Brain pericyte (primary cell): ENCODE measurements around the gene ARFRP1.
A peak's percentile ranks its signal among the peaks of the same experiment; 100 is the strongest.

Experiments used
- DNase-seq: peaks from one replicate; pipeline ENCODE4 v3.0.0-alpha.2; 2012; ENCODE audit warnings: low read depth, low spot score

The ARFRP1 gene

DNA sequence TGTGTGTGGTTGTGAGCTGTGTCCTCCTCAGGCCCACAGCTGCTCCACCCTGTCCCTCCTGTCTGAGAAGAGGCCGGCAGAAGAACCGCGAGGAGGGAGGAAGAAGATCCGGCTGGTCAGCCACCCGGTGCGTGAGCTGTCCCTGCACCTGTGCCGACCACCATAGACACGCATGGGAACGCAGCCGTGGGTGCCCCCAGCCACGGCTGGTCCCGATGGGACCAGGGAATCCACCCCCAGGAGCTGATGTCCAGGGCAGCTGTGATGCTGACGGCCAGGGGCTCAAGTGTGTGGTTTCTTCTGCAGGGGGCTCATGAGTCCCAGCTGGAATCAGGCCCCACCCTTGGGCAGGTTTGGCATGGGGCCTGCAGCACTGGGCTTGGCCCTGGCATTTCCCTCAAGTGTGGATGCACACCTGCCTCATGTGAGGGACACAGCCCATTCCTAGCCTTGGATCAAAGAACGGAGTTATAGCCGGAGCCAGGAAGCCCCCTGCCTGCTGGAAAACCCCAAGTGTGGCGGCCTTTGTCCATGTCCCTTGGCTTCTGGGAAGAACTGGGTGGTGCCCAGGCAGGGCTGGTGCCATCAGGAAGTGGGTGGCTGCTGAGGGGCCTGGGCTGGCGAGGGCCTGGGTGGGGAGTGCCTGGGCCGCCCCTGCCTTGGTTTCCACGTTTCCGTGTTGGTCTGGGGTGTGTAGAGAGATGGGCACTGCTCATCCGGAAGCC lies 15.9 kb downstream of the ARFRP1 start:
- no peak for DNase-seq

DNA sequence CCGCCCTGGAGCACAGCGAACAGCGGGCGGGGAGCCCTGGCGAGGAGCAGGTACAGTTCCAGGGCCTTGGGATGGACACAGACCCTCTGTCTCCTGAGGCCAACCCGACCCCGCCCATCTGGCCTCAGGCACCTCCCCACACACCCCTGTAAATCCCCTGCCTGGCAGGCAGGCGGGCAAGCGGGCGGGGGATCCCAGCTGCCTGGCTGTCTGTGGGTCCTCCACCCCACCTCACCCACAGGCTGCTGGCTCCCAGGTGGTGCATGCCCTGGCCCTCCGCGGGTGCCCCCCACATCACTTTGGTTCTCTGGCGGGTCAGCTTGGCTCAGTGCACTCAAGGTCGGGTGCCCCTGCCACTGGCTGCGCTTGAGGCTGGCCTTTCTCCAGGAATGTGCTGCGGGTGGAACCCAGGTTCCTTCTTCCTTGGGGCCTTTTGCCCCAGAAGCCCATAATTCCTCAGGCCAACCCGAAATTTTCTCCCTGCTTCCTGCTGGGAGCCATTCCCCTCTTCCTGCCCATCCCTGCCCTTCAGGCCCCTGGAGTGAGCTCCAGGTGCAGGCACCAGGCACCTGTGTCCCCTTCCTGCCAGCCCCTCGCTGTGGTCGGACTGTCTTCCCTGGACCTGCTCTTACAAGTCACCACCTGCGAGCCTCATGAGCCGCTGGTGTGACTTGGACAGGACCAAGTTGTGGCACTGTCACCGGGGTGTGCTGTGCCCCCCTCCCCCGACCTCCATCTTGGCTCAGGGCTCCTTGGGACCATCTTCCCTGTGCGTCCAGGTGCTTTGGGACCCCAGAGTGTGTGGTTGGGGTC lies 16.7 kb downstream of the ARFRP1 start:
- DNase-seq = no peak

DNA sequence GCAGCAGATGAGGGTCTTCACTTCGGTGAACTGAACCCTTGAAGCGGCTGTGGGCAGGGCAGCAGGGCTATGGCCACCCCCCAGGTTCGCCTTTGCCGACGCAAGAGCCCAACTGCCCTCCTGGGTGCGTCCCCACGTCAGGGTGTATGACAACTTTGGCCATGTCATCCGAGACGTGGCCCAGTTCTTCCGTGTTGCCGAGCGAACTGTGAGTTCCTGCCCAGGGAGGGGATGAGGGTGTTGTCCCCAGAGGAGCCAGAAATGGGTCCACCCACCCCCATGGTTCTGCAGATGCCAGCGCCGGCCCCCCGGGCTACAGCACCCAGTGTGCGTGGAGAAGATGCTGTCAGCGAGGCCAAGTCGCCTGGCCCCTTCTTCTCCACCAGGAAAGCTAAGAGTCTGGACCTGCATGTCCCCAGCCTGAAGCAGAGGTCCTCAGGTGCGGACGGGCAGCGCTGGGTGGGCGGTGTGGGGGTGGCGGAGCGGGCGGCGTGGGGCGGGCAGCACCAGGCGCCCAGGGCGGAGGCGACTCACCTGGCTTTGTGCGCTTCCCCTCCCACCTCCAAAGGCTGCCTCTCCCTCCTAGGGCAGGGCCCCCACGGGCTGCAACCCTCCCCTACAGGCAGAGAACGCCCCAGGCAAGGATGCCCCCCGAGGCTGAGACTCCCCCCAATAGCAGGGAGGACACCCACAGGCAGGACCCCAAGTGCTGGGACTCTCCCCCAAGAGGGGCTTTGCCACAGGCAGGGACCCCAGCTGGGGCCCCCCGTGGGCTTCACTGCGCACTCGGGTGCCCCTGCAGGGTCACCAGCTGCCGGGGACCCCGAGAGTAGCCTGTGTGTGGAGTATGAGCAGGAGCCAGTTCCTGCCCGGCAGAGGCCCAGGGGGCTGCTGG lies 17.5 kb downstream of the ARFRP1 start:
- DNase-seq = no peak

DNA sequence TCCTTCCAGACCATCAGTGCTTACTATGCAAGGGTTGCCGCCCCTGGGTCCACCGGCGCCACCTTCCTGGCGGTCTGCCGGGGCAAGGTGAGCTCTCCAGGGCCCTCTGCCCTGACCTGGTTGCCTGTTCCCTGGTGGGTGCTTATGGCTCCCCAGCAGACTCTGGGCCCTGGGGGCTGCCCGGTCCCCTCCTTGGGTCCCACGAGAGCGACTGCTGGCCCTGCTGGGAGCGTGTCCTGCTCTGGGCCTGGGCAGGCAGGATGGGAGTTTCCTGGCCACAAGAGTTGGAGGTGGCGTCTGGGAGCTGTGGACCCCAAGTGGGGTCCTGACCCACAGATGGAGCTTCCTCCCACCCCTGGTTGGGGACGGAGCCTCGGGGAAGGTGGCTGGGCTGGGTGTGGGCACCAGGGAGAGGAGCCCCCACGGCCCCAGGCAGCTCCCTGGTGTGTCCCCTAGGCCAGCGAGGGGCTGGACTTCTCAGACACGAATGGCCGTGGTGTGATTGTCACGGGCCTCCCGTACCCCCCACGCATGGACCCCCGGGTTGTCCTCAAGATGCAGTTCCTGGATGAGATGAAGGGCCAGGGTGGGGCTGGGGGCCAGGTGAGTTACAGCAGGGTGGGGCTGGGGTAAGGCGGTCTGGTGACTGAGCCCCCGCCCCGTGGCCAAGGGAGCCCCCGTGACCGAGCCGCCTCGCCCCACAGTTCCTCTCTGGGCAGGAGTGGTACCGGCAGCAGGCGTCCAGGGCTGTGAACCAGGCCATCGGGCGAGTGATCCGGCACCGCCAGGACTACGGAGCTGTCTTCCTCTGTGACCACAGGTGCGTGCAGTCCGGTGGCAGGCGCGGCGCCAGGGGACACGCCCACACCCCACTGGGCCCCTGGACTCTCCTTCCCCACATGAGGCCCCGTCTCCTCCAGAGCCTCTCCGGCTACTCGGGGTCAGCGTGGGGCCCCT lies 18.5 kb downstream of the ARFRP1 start:
- DNase-seq = no peak

DNA sequence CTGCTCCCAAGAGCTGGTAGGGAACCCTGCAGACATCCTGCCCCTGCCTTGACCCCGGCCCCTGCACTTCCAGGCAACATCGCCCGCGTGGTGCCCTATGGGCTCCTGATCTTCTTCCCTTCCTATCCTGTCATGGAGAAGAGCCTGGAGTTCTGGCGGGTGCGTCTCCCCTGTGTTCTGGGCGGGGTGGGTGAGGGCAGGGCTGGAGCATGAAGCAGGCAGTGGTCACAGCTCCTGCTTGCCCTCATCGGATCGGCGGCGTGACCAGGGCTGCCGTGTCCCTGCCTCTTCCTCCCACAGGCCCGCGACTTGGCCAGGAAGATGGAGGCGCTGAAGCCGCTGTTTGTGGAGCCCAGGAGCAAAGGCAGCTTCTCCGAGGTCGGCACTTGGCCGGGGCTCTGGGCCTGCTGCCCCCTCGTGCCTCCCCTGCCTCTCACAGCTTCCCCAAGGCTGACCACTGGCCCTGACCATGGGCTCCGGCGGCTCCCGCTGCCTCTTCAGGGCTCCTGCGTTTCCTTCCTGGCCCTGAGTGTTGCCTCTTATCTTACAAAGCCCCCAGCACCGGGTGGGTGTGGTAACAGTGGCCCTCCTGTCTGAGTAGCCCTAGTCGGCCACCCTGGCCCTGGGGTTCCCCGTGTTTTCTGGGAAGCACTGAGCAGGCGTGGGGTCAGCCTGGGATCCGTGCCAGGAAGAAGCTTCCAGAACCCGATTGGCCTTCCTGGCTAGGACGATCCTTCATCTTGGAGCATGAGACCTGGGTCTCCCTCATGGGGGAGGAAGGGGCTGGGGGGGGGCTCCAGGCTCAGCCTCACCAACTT lies 19.3 kb downstream of the ARFRP1 start:
- no peak for DNase-seq

DNA sequence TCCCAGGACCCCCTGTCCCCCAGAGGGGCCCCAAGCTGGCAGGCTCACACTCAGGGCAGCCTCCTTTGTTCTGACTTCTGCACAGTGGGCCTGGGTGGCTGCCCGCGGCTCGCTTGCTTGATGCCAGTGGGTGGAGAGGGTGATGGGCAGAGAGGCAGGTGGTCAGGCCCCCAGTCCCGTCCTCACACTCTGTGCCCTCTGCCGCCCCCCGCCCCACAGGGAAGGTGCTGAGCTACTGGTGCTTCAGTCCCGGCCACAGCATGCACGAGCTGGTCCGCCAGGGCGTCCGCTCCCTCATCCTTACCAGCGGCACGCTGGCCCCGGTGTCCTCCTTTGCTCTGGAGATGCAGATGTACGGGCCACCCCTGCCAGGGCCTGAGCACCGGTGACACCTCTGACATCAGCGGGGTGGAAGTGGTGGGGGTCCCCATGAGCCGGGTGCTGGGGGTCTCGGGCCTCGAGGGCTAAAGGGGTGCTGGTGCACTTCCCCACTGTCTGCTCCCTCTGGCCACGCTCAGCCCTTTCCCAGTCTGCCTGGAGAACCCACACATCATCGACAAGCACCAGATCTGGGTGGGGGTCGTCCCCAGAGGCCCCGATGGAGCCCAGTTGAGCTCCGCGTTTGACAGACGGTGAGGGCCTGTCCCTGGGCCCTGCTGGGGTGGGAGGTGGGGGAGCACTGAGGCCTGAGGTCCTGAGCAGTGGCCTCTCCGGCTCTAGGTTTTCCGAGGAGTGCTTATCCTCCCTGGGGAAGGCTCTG lies 20.2 kb downstream of the ARFRP1 start:
- no peak for DNase-seq

DNA sequence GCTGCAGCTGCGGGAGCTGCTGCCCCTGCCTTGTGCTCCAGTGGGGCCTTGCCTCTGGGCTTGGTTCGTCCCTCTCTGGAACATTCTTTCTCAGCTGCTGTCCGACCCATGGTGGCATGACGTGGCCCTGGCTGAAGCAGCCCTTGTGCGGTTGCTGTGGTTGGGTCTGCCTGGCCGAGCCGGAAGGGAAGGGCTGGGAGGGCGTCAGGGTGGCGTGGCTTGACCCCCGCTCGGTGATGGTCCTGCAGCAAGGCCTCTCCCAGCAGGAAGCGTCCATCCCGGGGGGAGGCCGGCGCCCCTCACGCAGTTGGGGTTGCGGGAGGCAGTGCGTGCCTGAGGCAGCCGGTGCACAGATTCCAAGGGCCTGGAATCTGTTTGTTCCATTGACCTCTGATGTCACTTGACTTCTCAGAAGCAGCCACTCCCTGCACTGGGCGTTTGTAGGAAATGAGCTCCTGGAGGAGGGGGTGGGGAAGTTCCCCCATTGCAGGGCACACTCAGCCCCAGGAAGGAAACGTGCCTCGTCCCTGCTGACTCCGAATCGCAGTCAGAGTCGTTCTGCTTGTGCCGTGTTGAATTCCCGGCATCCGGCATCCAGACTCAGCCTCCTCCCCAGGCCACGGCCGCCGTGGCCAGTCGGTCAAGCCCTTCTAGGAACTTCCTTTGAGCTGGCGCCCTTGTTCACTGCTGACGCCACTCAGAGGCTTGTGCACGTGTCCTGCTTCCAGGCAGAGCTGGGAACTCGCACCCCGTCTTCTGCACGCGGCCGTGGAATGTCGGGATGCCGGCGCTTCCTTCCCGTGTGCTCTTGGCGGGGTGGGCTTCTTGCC lies 21.1 kb downstream of the ARFRP1 start:
- DNase-seq = peak; percentile 49

DNA sequence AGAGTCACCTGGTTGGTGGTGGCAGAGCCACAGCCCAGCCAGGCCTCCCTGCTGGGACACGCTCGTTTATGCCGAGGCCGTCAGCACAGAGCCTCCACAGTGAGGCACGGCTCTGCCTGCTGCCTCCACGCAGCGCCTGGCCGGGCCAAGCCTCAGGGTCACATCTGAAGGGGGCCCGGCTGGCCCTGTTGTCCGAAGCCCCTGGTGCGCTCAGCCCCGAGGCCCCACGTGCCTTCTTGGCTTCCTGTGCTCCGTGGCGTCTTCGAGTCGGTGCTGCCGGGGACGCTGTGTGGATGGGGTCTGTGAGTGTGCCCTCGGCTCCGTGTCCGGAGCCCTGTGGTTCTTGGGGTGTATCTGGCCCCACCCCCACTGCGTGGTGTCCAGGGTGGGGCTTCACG lies 21.7 kb downstream of the ARFRP1 start:
- no peak for DNase-seq

DNA sequence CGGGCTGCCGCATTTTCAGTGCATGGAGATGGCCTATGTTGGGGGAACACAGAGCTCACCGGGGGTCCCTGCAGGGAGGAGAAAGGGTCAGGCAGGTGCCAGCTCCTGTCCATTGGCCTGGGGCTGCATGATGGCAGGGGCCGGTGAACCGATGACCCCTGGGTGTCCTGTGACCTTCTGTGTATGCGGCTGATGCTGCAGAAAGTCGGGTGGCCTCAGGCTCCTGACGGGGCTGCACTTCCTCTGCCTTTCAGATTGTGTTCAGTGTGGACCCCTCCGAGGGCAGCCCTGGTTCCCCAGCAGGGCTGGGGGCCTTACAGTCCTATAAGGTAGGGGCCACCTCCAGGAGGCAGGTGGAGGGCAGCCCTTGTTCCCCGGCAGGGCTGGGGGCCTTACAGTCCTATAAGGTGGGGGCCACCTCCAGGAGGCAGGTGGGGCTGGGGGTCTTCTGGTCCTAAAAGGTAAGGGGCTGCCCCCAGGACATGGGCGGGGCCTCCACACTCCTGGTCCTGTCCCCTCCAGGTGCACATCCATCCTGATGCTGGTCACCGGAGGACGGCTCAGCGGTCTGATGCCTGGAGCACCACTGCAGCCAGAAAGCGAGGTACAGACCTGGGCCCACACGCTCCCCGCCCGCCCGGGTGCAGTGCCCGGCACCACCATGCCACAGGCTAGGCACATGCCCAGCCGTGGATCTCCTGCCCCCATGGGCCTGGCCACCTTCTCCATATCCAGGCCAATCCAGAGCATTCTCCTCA lies 22.3 kb downstream of the ARFRP1 start:
- DNase-seq = no peak

DNA sequence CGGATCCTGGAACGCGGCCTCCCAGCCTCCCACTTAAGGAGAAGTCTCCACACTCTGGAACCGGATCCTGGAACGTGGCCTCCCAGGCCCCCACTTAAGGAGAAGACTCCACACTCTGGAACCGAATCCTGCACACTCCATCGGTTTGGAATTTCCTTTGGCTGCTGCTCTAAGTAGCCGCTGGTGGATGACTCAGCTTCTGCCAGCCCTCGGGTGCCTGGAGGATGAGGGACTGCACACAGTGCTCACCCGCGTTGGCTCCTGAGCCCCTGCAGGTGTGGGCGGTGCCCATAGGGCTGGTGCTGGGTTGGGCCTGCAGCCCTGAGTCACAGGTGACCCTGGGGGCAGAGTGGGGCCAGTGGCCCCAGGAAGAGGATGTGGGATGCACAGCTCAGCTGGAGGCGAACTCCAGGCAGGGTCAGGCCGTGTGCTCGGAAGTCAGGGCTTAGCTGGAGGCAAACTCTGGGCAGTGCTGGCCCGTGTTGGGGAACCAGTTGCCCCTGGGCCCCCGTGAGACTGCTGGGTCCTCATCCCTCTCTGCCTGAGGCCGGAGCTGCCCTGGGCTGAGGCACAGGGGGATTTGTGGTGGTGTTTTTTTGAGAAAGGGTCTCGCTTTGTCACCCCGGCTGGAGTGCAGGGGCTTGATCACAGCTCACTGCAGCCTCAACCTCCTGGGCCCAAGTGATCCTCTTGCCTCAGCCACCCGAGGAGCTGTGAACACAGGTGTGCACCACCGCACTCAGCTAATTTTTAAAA lies 25.2 kb downstream of the ARFRP1 start:
- peak; percentile 67 for DNase-seq

DNA sequence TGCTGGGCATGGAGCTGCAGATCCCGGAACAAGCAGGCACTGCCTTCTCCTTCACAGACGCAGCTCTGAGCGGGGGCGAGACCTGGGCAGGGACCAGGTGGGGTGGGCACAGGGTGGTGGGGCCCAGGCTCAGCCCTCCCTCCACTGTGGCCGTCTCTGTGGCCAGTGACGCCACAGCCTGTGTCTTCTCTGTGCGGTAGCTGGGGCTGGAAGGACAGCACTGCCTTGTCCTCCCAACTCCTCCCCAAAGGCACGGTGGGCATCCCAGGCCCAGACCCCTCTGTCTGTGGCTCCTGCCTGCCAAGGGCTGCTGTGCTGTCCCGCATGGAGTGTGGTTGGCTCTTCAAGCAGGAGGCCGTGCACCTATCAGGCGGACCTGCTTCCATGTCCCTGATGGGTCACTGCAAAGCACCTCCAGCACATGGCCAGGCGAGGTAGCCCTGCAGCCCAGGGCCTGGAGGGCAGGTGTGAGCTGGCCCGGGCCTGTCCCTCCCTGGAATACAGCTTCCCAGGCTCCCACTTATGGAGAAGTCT lies 26.1 kb downstream of the ARFRP1 start:
- DNase-seq = no peak

DNA sequence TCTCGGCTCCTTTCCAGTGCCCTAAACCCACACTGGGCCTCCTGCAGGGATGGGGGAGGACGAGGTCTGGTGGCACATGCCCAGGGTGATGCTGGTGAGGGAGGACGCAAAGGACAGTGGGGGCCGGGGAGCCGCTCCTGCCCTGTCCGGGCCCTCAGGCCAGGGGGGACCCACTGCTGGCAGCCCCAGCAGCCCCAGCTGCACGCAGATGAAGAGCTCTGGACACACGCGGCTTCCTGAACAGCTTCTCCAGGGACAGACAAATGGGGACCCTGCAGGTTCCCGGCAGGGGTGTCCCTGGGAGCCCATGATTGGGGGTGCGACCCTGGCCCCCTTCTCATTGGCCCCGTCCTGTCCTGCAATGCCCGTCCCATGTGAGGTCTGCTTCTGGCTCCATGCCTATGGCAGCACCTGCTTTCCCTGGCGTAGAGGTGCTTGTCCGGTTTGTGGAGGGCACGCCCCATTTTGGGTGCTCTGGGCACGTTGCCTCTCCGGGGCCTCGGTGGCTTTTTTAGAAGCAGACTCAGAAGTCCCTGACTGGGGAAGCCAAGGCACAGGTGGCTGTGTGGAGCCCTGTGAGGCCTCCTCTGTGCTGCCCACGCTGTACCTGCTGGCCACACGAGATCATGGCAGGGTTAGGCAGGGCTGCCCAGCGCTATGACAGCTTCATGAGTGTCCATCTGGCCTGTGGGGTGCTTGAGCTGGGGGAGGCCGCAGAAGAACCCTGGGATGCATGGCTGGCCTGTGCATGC lies 26.7 kb downstream of the ARFRP1 start:
- DNase-seq = no peak

DNA sequence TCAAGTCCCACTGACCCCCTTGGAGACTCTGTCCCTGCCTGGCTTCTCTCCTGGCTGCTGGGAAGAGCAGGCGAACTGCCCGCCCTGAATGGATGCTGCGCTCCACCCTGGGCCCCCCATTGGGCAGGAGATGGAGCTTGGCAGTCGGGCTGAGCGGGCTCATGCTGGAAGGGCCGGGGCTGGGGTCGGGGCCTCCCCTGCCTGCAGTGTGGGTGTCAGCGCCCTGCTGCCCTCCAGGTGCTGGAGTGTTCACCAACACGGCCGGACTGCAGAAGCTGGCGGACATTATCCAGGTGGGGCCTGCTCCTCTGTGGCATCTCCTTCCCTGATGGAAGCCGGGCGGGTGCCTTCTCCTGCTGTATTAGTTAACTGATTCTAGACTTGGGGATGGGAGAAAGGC lies 27.3 kb downstream of the ARFRP1 start:
- DNase-seq = no peak

DNA sequence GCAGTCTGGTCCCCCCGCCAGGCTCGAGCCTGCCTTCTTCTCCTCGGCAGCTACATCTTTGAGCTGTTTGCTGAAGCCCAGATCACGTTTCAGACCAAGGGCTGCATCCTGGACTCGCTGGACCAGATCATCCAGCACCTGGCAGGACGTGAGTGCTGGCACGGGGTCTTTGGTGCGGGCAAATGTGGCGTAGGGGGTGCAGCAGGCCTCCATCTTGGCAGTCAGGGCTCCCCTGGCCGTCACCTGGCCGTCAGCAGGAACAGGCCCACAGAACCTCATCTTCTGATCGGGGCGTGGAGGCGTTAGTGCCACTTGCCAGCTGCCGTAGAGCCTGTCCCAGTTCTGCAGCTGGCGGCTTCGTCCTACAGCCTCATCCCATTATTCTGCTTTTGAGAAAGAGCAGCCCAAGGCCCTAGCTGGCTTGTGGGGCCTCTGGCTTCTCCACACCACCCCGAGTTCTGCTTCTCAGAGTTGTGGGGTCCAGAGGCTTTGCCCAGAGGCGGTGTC lies 27.9 kb downstream of the ARFRP1 start:
- DNase-seq = no peak

DNA sequence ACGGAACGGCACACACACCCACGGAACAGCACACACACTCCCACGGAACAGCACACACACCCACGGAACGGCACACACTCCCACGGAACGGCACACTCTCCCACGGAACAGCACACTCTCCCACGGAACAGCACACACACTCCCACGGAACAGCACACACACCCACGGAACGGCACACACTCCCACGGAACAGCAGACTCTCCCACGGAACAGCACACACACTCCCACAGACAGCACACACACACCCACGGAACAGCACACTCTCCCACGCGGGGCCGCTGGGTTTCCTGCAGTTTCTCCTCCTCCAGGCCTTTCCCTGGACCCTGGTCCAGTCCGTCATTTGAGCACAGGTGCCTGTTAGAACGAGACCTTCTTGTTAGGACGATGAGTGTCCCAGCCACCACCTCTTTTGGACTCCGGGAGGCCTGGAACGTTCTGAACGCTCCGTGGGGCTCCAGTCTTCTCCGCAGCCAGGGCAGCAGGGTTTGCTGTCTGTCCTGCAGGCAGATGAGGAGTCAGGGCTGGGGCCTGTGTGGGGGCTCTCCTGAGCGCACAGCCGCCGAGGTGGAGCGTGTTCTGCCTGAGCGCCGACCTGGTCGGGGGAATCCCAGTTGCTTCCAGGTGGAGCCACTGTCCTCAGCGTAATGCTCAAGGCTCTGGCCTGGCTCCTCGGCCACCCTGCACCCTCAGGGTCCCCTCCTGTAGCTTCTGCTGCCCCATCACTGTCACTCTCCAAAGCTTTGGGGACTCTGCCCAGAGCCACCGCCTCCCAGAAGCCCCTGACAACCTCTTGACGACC lies 28.9 kb downstream of the ARFRP1 start:
- DNase-seq = no peak
